H1 (cell line): Measurements from ENCODE around the gene CENPF. TPM values are rescaled to one million over a fixed set of nuclear protein-coding genes. Genes with fewer than 3 reads are reported as not detected.

Source experiments
- CTCF ChIA-PET: fragments of 300-600 bp; sonication (Branson Sonifier 250); formaldehyde crosslinking; loops from one replicate; lab custom pipeline; 2021; ENCODE audit not compliant: partially characterized antibody; lab: Charles Lee
- POLR2A ChIA-PET: fragments of 300-600 bp; sonication (Branson Sonifier 250); formaldehyde crosslinking; loops from one replicate; lab custom pipeline; 2021; ENCODE audit warnings: inconsistent platforms; ENCODE audit not compliant: partially characterized antibody; lab: Charles Lee
- DNase-seq, 2 experiments: peaks; one replicate each; pipeline versions ENCODE4 v3.0.0 to v3.0.0-alpha.2; 2010 to 2022; ENCODE audit warnings: low spot score in 2 of 2, low read depth in 1 of 2, mixed read lengths in 1 of 2
- FAIRE-seq: peaks from 2 replicates; lab custom pipeline; 2011; peaks lifted over from hg19 to GRCh38; lab: Jason Lieb, UNC
- H2AFZ ChIP-seq: 2 replicates; pipeline ENCODE4 v1.8.1; 2012; ENCODE audit warnings: low read length, inconsistent platforms
- H2AK5ac ChIP-seq: 2 replicates; pipeline ENCODE4 v1.6.1; 2013; ENCODE audit warnings: low read depth, low read length
- H2BK120ac ChIP-seq: replicated peaks from 2 replicates; pipeline ENCODE3; 2013; ENCODE audit warnings: low read depth, low read length, inconsistent platforms
- H2BK12ac ChIP-seq: 2 replicates; pipeline ENCODE4 v1.6.1; 2013; ENCODE audit warnings: low read depth, low read length
- H2BK15ac ChIP-seq: 2 replicates; pipeline ENCODE4 v1.6.1; 2013; ENCODE audit warnings: low read length
- H2BK20ac ChIP-seq: 2 replicates; pipeline ENCODE4 v1.6.1; 2013; ENCODE audit warnings: low read length
- H2BK5ac ChIP-seq: 2 replicates; pipeline ENCODE4 v1.6.1; 2013; ENCODE audit warnings: low read depth, low read length
- H3K14ac ChIP-seq: 2 replicates; pipeline ENCODE4 v1.6.1; 2013; ENCODE audit warnings: inconsistent platforms; ENCODE audit not compliant: insufficient read length
- H3K18ac ChIP-seq: 2 replicates; pipeline ENCODE4 v1.6.1; 2013; ENCODE audit warnings: low read length; ENCODE audit errors: extremely low read depth
- H3K23ac ChIP-seq: 2 replicates; pipeline ENCODE4 v1.6.1; 2013; ENCODE audit warnings: inconsistent platforms; ENCODE audit not compliant: insufficient read length
- H3K23me2 ChIP-seq: 2 replicates; pipeline ENCODE4 v1.6.1; 2013; ENCODE audit warnings: low read depth, low read length
- H3K27ac ChIP-seq: 2 replicates; pipeline ENCODE4 v1.6.1; 2011; ENCODE audit warnings: low read depth, low read length, inconsistent platforms
- H3K27me3 ChIP-seq, 4 experiments: replicated peaks in 1 of 4; 1 replicate in 1 of 4; 2 replicates in 3 of 4; pipeline versions ENCODE4 v1.6.1 to v1.8.1; 2011 to 2013; ENCODE audit warnings: low read length in 3 of 4, mild to moderate bottlenecking in 3 of 4, inconsistent platforms in 2 of 4, mixed read lengths in 2 of 4, moderate library complexity in 1 of 4; ENCODE audit not compliant: control insufficient read depth in 3 of 4, insufficient read depth in 3 of 4; ENCODE audit errors: extremely low read depth in 1 of 4
- H3K36me3 ChIP-seq, 4 experiments: 2 replicates each; pipeline versions ENCODE4 v1.6.1 to v1.8.1; 2011 to 2013; ENCODE audit warnings: mild to moderate bottlenecking in 4 of 4, low read length in 3 of 4, moderate library complexity in 2 of 4, control low read depth in 1 of 4, inconsistent platforms in 1 of 4; ENCODE audit not compliant: insufficient read depth in 4 of 4, control insufficient read depth in 2 of 4
- H3K4ac ChIP-seq: replicated peaks from 2 replicates; pipeline ENCODE3; 2013; ENCODE audit warnings: low read length, low read depth, mixed read lengths, inconsistent platforms; ENCODE audit not compliant: insufficient read length
- H3K4me1 ChIP-seq, 4 experiments: replicated peaks in 1 of 4; 1 replicate in 1 of 4; 2 replicates in 3 of 4; pipeline versions ENCODE4 v1.6.1 to v1.8.1; 2011 to 2013; ENCODE audit warnings: low read length in 3 of 4, inconsistent platforms in 2 of 4, mixed read lengths in 1 of 4; ENCODE audit not compliant: insufficient read depth in 4 of 4, control insufficient read depth in 3 of 4
- H3K4me2 ChIP-seq, 2 experiments: 2 replicates each; pipeline versions ENCODE4 v1.6.1 to v1.8.1; 2011 to 2013; ENCODE audit warnings: low read depth in 2 of 2, low read length in 2 of 2, control low read depth in 1 of 2, inconsistent platforms in 1 of 2, mild to moderate bottlenecking in 1 of 2; ENCODE audit not compliant: insufficient read depth in 1 of 2
- H3K4me3 ChIP-seq, 4 experiments: fragments of 200-600, 300-600 bp in 1 of 4; sonication (generic), shearing (Covaris generic), sonication (Bioruptor Twin) in 1 of 4; 2 replicates each; pipeline versions ENCODE4 v1.5.1 to v1.8.1; 2011 to 2016; ENCODE audit warnings: low read length in 4 of 4, low read depth in 3 of 4, control low read depth in 2 of 4, inconsistent platforms in 2 of 4, mild to moderate bottlenecking in 2 of 4, mixed read lengths in 1 of 4, moderate library complexity in 1 of 4; ENCODE audit not compliant: insufficient read depth in 2 of 4; ENCODE audit errors: extremely low read depth in 1 of 4
- H3K56ac ChIP-seq: replicated peaks from 2 replicates; pipeline ENCODE3; 2013; ENCODE audit warnings: low read depth, mild to moderate bottlenecking, mixed read lengths, low read length, inconsistent platforms; ENCODE audit not compliant: insufficient read length
- H3K79me1 ChIP-seq: 2 replicates; pipeline ENCODE4 v1.6.1; 2013; ENCODE audit warnings: low read depth, low read length, control low read depth
- H3K79me2 ChIP-seq, 2 experiments: 2 replicates each; pipeline versions ENCODE4 v1.6.1 to v1.8.1; 2012 to 2013; ENCODE audit warnings: low read length in 2 of 2, mild to moderate bottlenecking in 2 of 2, inconsistent platforms in 1 of 2; ENCODE audit not compliant: insufficient read depth in 2 of 2, control insufficient read depth in 1 of 2
- H3K9ac ChIP-seq, 4 experiments: replicated peaks in 1 of 4; 1 replicate in 1 of 4; 2 replicates in 3 of 4; pipeline versions ENCODE4 v1.6.1 to v1.8.1; 2011 to 2013; ENCODE audit warnings: low read depth in 3 of 4, low read length in 3 of 4, control low read depth in 2 of 4, mild to moderate bottlenecking in 2 of 4, moderate library complexity in 2 of 4, inconsistent platforms in 1 of 4; ENCODE audit errors: extremely low read depth in 1 of 4
- H3K9me3 ChIP-seq, 2 experiments: 2 replicates each; pipeline versions ENCODE4 v1.6.1 to v1.8.1; 2012 to 2013; ENCODE audit warnings: mild to moderate bottlenecking in 2 of 2, moderate library complexity in 2 of 2, control low read depth in 1 of 2, inconsistent platforms in 1 of 2, low read depth in 1 of 2, low read length in 1 of 2, mixed read lengths in 1 of 2; ENCODE audit not compliant: insufficient read depth in 2 of 2
- H4K20me1 ChIP-seq, 2 experiments: replicated peaks in 1 of 2; 2 replicates each; pipeline versions ENCODE3 to v1.8.1; 2011 to 2013; ENCODE audit warnings: inconsistent platforms in 2 of 2, low read length in 2 of 2, mild to moderate bottlenecking in 1 of 2; ENCODE audit not compliant: insufficient read depth in 2 of 2, control insufficient read depth in 1 of 2
- H4K5ac ChIP-seq: 2 replicates; pipeline ENCODE4 v1.6.1; 2013; ENCODE audit warnings: low read length, low read depth, mixed read lengths, inconsistent platforms; ENCODE audit not compliant: insufficient read length
- H4K8ac ChIP-seq: 2 replicates; pipeline ENCODE4 v1.8.0; 2013; ENCODE audit warnings: mild to moderate bottlenecking, moderate library complexity, low read length, inconsistent platforms; ENCODE audit not compliant: insufficient read depth; ENCODE audit errors: extremely low read depth
- H4K91ac ChIP-seq: replicated peaks from 2 replicates; pipeline ENCODE3; 2013; ENCODE audit warnings: low read length, mixed read lengths, inconsistent platforms; ENCODE audit not compliant: insufficient read length
- CHD1 ChIP-seq: IDR thresholded peaks from 2 replicates; pipeline ENCODE4 v1.6.1; 2012; ENCODE audit warnings: low read depth, low read length, improper control_type of control experiment
- CTCF ChIP-seq, 3 experiments: IDR thresholded peaks; 1 replicate in 2 of 3; 2 replicates in 1 of 3; pipeline versions ENCODE4 v1.5.1 to v1.6.1; 2011; ENCODE audit warnings: low read length in 3 of 3, mild to moderate bottlenecking in 3 of 3, inconsistent platforms in 2 of 3, low read depth in 1 of 3, moderate library complexity in 1 of 3; ENCODE audit not compliant: insufficient read depth in 1 of 3; ENCODE audit errors: control extremely low read depth in 1 of 3
- EP300 ChIP-seq, 2 experiments: IDR thresholded peaks; 1 replicate in 1 of 2; 2 replicates in 1 of 2; pipeline ENCODE4 v1.6.1; 2011 to 2012; ENCODE audit warnings: low read depth in 2 of 2, low read length in 2 of 2, mild to moderate bottlenecking in 2 of 2, borderline replicate concordance in 1 of 2, inconsistent platforms in 1 of 2, moderate library complexity in 1 of 2
- EZH2 ChIP-seq: fragments of 200-600 bp; sonication (generic); IDR thresholded peaks from 2 replicates; pipeline ENCODE4 v1.7.1; 2012; ENCODE audit warnings: low read depth, mild to moderate bottlenecking, moderate library complexity, low read length, inconsistent platforms; ENCODE audit not compliant: severe bottlenecking
- HDAC6 ChIP-seq: IDR thresholded peaks from one replicate; pipeline ENCODE4 v1.7.1; 2012; ENCODE audit warnings: low read depth, mild to moderate bottlenecking, inconsistent platforms, low read length, moderate library complexity
- RXRA ChIP-seq: IDR thresholded peaks from 2 replicates; pipeline ENCODE4 v1.6.1; 2011; ENCODE audit warnings: low read depth, mild to moderate bottlenecking, low read length, moderate library complexity; ENCODE audit not compliant: insufficient read depth
- SIN3A ChIP-seq, 2 experiments: IDR thresholded peaks in 1 of 2; conservative IDR thresholded peaks in 1 of 2; 2 replicates each; pipeline ENCODE4 v1.6.1; 2011 to 2012; ENCODE audit warnings: low read length in 2 of 2, improper control_type of control experiment in 1 of 2, low read depth in 1 of 2, mild to moderate bottlenecking in 1 of 2
- TBP ChIP-seq: IDR thresholded peaks from 2 replicates; pipeline ENCODE4 v1.6.1; 2011; ENCODE audit warnings: low read depth, low read length, improper control_type of control experiment
- WGBS, 2 experiments: shearing (Covaris generic) in 1 of 2; methylation state at CpG; one replicate each; pipeline versions ENCODE4 v1.1.6 to v1.1.7; 2013 to 2015; ENCODE audit warnings: low lambda C conversion rate in 2 of 2, mixed read lengths in 2 of 2, inconsistent platforms in 1 of 2, low coverage in 1 of 2, missing lambda C conversion rate in 1 of 2; ENCODE audit not compliant: insufficient replicate concordance in 2 of 2, insufficient coverage in 1 of 2, insufficient read length in 1 of 2; ENCODE audit errors: extremely low coverage in 1 of 2, missing lambda C conversion rate in 1 of 2; 5-methylcytosine and 5-hydroxymethylcytosine counted together
- polyA plus RNA-seq, 7 experiments: library from polyadenylated mRNA; depleted of rRNA in 3 of 7; stranded (reverse) in 5 of 7; unstranded in 2 of 7; fragments of >200 nt in 5 of 7; fragments of 200-250 nt in 2 of 7; gene quantifications; 1 replicate in 5 of 7; 2 replicates in 1 of 7; 4 replicates in 1 of 7; pipeline versions ENCODE4 v1.2.1 to v1.2.3, GENCODE V29; 2011 to 2013; ENCODE audit warnings: missing spikeins in 2 of 7, mixed read lengths in 2 of 7
- total RNA-seq: library from RNA; stranded (reverse); fragmentation: NEBNext Ultra II Directional; extraction: Animal tissue kit (Norgen Biotek cat#: 25700); gene quantifications from 2 replicates; pipeline ENCODE4 v1.2.1, GENCODE V29; 2021
- TF ChIP-seq, protein P1 (sequence below): IDR thresholded peaks from 2 replicates; pipeline ENCODE4 v1.6.1; 2011; ENCODE audit warnings: low read length, improper control_type of control experiment

CENPF gene
- total and polyA plus RNA-seq, 2 of the 8 experiments (the other 6 are each of a cell fraction or from before 2014, with no cell fraction given): 13.7 to 170 TPM

- Histone ChIP-seq H3K23ac (no peak overlapping the region), H3K23me2 (no peaks in the 10 kb centered on the region; the same call in 1 of the 2 replicates), H2BK12ac (no peak overlapping the region), H3K27ac (no peak overlapping the region), H3K4me3 (no peak overlapping the region), H3K14ac (no peak overlapping the region), H2BK5ac (no peak overlapping the region), H3K27me3 (no peaks in the 10 kb centered on the region), H3K36me3 (no peaks in the 10 kb centered on the region), H3K4me1 (no peaks in the 10 kb centered on the region), H4K5ac (no peak overlapping the region), H3K4me2 (no peak overlapping the region), H2BK15ac (no peak overlapping the region), H3K4ac (no peak overlapping the region), H4K91ac (no peak overlapping the region), H2AK5ac (no peak overlapping the region), H3K9ac (no peak overlapping the region), H3K18ac (no peak overlapping the region), H4K20me1 (no peaks in the 10 kb centered on the region), H2BK20ac (no peak overlapping the region), H2AFZ (no peak overlapping the region), H4K8ac (no peak overlapping the region), H3K56ac (no peak overlapping the region), H3K79me2 (no peaks in the 10 kb centered on the region), H3K9me3 (no peaks in the 10 kb centered on the region), H3K79me1 (no peaks in the 10 kb centered on the region), H2BK120ac (no peak overlapping the region)
- POLR2A ChIA-PET: interaction anchor here (1.7 to 10.3 kb wide), 2 partner anchors 12 to 16 kb away, joined by 4 to 70 read pairs; partner anchors contain the start of gene PTPN14
- 83% methylated on average over 2 of the region's 2 CpGs; no CpG with 5 or more reads in 1 of the 2 experiments for WGBS, 2 experiments
- CTCF ChIA-PET: interaction anchor here (0.8 to 3.0 kb wide), 9 partner anchors 11 to 305 kb away, joined by 3 to 7 read pairs (median 4); no protein-coding TSS in a partner anchor
- no peak for FAIRE-seq
- no peak for DNase-seq
- TF ChIP-seq EP300 (IDR thresholded peaks at IDR 0.05; ENCODE audit: borderline replicate concordance in 1 of 2, low read depth in 2 of 2, low read length in 2 of 2): no peak
- TF ChIP-seq CHD1: no peak
- TF ChIP-seq, protein P1, sequence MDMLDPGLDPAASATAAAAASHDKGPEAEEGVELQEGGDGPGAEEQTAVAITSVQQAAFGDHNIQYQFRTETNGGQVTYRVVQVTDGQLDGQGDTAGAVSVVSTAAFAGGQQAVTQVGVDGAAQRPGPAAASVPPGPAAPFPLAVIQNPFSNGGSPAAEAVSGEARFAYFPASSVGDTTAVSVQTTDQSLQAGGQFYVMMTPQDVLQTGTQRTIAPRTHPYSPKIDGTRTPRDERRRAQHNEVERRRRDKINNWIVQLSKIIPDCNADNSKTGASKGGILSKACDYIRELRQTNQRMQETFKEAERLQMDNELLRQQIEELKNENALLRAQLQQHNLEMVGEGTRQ: no peak
- no peak for TF ChIP-seq TBP
- TF ChIP-seq RXRA: no peak
- no peak for TF ChIP-seq SIN3A (conservative IDR thresholded peaks at IDR 0.05 in 1 of 2, IDR thresholded peaks at IDR 0.05 in 1 of 2; ENCODE audit: low read depth in 1 of 2, low read length in 2 of 2)
- no peak for TF ChIP-seq HDAC6
- no peak for TF ChIP-seq EZH2
- TF ChIP-seq CTCF (IDR thresholded peaks at IDR 0.05; ENCODE audit: control extremely low read depth in 1 of 3, insufficient read depth in 1 of 3, low read depth in 1 of 3, low read length in 3 of 3): no peak
Observed at GRCh38 chr1:214567481-214567980, 35.5 kb upstream of the CENPF start.
